LNCAP (cell line): ENCODE measurements around the gene AP4S1.

ENCODE experiments used
- CTCF ChIP-seq: fragments of 450-650 bp; IDR thresholded peaks from 2 replicates; pipeline ENCODE4 v1.5.1; 2017; ENCODE audit warnings: mild to moderate bottlenecking

The AP4S1 gene

DNA sequence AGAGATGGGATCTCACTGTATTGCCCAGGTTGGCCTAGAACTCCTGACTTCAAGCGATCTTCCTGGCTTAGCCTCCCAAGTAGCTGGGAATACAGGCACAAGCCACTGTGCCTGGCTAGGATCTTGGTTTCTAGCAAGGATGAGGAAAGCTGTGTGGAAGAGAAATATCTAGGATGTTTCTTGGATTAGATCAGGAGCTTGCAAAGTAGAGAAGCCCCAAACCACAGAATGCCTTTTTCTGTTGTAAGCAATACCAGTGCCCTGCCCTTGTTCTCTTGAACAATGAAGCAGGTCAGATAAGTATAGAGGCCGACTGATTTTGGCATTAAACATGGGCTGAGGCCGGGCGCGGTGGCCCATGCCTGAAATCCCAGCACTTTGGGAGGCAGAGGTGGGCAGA, 45.0 kb downstream of the AP4S1 start:
- TF ChIP-seq CTCF, result no peak

GRCh38 chr14:31071151-31071550, 45.7 kb downstream of the AP4S1 start:
- no peak for TF ChIP-seq CTCF

DNA sequence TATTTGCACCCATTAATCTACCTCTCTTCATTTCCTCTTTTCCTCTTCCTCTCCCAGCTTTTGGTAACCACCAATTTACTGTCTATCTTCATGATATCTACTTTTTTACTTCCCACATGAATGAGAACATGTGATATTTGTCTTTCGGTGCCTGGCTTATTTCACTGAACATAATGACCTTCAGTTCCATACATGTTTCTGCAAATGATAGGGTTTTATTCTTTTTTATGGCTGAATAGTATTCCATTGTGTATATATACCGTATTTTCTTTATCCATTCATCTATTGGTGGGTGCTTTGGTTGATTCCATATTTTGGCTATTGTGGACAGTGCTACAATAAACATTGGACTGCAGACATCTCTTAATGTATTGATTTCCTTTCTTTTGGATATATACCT, 49.7 kb downstream of the AP4S1 start:
- TF ChIP-seq CTCF, result no peak

DNA sequence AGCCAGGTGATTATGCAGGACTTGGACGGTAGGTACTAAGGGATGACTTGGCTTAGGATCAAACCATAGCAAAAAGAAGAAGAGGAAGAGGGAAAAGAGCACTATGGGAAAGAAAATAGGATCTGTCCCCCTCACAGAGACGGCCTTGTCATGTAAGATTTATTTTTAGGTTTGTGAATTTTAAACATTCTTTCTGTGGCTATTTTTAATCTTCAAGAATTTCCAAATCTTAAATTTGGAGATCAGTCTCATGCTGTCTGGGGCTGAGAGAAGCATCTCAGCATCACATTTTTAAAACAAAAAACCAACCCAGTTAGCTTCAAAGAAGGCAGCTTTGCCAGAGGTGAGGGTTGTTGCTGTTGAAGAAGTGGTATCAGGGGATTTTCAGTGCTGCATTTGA, 53.3 kb downstream of the AP4S1 start:
- TF ChIP-seq CTCF, result no peak

DNA sequence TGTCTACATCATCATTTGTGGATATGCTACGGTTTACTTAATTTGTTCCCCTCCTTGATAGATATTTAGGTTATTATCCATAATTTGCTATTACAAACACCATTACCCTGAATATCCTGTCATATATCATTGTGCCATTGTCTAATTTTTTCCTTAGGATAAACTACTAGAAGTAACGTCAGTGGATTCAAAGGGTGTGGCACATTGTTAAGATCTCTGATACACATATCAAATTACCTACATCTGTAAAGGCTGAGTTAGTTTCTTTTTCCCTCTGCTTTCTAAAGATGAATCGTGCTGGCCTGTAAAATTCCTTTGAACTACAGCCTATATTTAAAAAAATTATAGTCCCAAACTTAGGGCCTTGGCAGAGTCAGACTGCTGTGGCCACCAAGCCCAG, 54.6 kb downstream of the AP4S1 start:
- no peak for TF ChIP-seq CTCF

DNA sequence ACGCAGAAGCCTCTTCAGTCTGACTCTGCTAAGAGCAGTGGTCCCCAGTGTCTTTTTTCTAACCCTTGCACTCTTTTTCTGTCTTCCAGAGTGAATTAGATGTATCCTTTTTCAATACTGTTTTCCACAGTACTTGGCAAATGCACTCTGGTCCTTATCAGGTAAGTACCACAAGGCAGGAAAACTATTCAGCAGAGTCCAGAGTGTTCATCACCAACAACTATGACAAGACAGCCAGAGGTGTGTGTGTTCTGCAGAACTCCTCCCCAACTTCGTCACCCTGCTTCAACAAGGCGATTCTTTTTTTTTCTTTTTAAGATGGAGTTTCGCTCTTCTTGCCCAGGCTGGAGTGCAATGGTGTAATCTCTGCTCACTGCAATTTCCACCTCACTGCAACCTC, 55.0 kb downstream of the AP4S1 start:
- no peak for TF ChIP-seq CTCF

DNA sequence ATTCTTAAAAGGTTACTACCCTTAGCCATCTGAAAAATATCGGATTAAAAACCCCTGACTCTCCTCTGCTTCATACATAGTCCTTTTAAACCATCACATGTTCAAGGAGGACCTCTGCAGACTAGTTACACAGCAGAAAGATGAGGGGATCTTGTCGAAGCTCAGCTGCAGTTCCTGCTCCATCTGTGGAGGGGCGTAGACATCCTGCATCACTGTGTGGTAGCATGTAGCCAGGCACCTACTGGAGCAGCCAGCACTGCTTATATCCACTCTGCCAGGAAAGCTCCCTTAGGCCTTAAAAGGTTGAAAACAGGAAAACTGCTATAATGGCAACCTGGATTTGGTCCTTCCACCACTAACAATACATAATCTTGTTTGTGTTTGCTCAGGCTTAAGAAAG, 58.3 kb downstream of the AP4S1 start:
- TF ChIP-seq CTCF, result no peak

DNA sequence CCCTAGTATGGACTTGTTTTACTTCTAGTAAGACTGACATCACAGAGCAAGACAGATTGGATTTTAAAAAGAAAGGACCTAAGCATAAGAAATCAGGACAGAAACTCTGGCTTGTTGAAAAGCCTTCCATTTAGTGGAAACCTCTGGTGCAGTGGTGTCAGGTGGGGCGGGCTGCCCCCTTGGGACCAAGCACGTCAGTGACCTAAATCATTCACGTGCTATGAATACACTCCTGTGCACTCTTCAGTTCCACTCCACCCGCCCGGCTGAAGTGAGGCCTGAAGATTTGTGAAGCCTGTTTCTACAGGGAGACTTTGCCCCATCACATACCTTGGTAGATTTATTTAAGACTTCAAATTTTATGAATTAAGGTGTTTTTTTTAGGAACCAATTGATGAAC, 58.9 kb downstream of the AP4S1 start:
- TF ChIP-seq CTCF, result no peak
